H1 (cell line): ENCODE data around the gene PANX2. TPM values are rescaled to one million over a fixed set of nuclear protein-coding genes. Genes with fewer than 3 reads are reported as not detected.

Experiments used
- CHD1 ChIP-seq: IDR thresholded peaks from 2 replicates; pipeline ENCODE4 v1.6.1; 2012; ENCODE audit warnings: low read depth, low read length, improper control_type of control experiment
- CHD7 ChIP-seq: fragments of 300-600 bp; sonication (generic); IDR thresholded peaks from 2 replicates; pipeline ENCODE4 v1.7.1; 2012; ENCODE audit warnings: low read length, moderate library complexity, mild to moderate bottlenecking, inconsistent platforms; ENCODE audit not compliant: insufficient replicate concordance
- EGR1 ChIP-seq: IDR thresholded peaks from 2 replicates; pipeline ENCODE4 v1.6.1; 2011; ENCODE audit warnings: low read depth, low read length, borderline replicate concordance
- EZH2 ChIP-seq: fragments of 200-600 bp; sonication (generic); IDR thresholded peaks from 2 replicates; pipeline ENCODE4 v1.7.1; 2012; ENCODE audit warnings: low read depth, mild to moderate bottlenecking, moderate library complexity, low read length, inconsistent platforms; ENCODE audit not compliant: severe bottlenecking
- JUN ChIP-seq: IDR thresholded peaks from 2 replicates; pipeline ENCODE4 v1.6.1; 2011; ENCODE audit warnings: low read depth, mild to moderate bottlenecking, improper control_type of control experiment, low read length
- RAD21 ChIP-seq, 2 experiments: IDR thresholded peaks in 1 of 2; conservative IDR thresholded peaks in 1 of 2; 2 replicates each; pipeline ENCODE4 v1.6.1; 2011; ENCODE audit warnings: low read depth in 2 of 2, low read length in 2 of 2, improper control_type of control experiment in 1 of 2, inconsistent platforms in 1 of 2, mild to moderate bottlenecking in 1 of 2, moderate library complexity in 1 of 2
- SIX5 ChIP-seq: IDR thresholded peaks from 2 replicates; pipeline ENCODE4 v1.6.1; 2011; ENCODE audit warnings: mild to moderate bottlenecking, low read depth, low read length
- TBP ChIP-seq: IDR thresholded peaks from 2 replicates; pipeline ENCODE4 v1.6.1; 2011; ENCODE audit warnings: low read depth, low read length, improper control_type of control experiment
- polyA plus RNA-seq, 7 experiments: library from polyadenylated mRNA; depleted of rRNA in 3 of 7; stranded (reverse) in 5 of 7; unstranded in 2 of 7; fragments of >200 nt in 5 of 7; fragments of 200-250 nt in 2 of 7; gene quantifications; 1 replicate in 5 of 7; 2 replicates in 1 of 7; 4 replicates in 1 of 7; pipeline versions ENCODE4 v1.2.1 to v1.2.3, GENCODE V29; 2011 to 2013; ENCODE audit warnings: missing spikeins in 2 of 7, mixed read lengths in 2 of 7
- total RNA-seq: library from RNA; stranded (reverse); fragmentation: NEBNext Ultra II Directional; extraction: Animal tissue kit (Norgen Biotek cat#: 25700); gene quantifications from 2 replicates; pipeline ENCODE4 v1.2.1, GENCODE V29; 2021

PANX2 gene
- total and polyA plus RNA-seq, 2 of the 8 experiments (the other 6 are each of a cell fraction or from before 2014, with no cell fraction given), result 3.5 to 5.0 TPM

GRCh38 chr22:50219800-50220602, 49.5 kb downstream of the PANX2 start (continued):
- no peak for TF ChIP-seq CHD7
- TF ChIP-seq TBP, result no peak
- TF ChIP-seq SIX5, result no peak
- no peak for TF ChIP-seq JUN
- TF ChIP-seq RAD21 (IDR thresholded peaks at IDR 0.05 in 1 of 2, conservative IDR thresholded peaks at IDR 0.05 in 1 of 2; ENCODE audit: low read depth in 2 of 2, low read length in 2 of 2), result no peak
- no peak for TF ChIP-seq EZH2
- TF ChIP-seq CHD1, result no peak
- no peak for TF ChIP-seq EGR1
